Mucosa of stomach (tissue), 1 donor: ENCODE measurements around the gene LTBP1.

Experiments
- H3K27me3 ChIP-seq: one replicate; pipeline ENCODE4 v1.7.0; 2013; ENCODE audit warnings: mild to moderate bottlenecking, low read length; ENCODE audit not compliant: control insufficient read depth, insufficient read depth
- H3K36me3 ChIP-seq: one replicate; pipeline ENCODE4 v1.7.0; 2013; ENCODE audit warnings: low read length; ENCODE audit not compliant: control insufficient read depth, insufficient read depth
- H3K4me1 ChIP-seq: one replicate; pipeline ENCODE4 v1.7.0; 2013; ENCODE audit warnings: mild to moderate bottlenecking, low read length; ENCODE audit not compliant: control insufficient read depth, insufficient read depth
- H3K4me3 ChIP-seq: one replicate; pipeline ENCODE4 v1.7.0; 2013; ENCODE audit warnings: low read length
- H3K9ac ChIP-seq: one replicate; pipeline ENCODE4 v1.7.0; 2013; ENCODE audit warnings: mild to moderate bottlenecking, low read length, moderate library complexity
- H3K9me3 ChIP-seq: one replicate; pipeline ENCODE4 v1.7.0; 2013; ENCODE audit warnings: mild to moderate bottlenecking, low read length, moderate library complexity; ENCODE audit not compliant: control insufficient read depth
- donor health status: Pancreatic carcinoma.

LTBP1 gene

DNA sequence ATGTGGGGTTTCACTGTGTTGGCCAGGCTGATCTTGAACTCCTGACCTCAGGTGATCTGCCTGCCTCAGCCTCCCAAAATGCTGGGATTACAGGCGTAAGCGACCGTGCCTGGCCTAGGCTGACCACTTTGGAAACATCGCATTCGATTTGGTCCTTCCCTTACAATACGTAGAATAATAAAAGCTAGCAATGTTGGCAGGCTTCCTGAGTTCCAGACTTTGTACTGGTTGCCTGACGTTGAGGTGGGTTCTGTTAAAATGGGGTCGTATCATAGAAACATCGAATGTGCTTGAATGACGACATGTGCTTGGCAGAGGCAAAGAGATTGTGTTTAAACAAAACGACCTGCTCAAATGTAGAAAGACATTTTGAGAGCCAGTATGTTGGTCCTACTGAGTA lies 56.1 kb downstream of the LTBP1 start:
- Histone ChIP-seq H3K27me3 (no peaks in the 10 kb centered on the region), H3K4me1 (peaks cover 18% of the 10 kb centered on the region), H3K36me3 (no peaks in the 10 kb centered on the region), H3K4me3 (no peak overlapping the region), H3K9ac (no peak overlapping the region), H3K9me3 (no peaks in the 10 kb centered on the region)

DNA sequence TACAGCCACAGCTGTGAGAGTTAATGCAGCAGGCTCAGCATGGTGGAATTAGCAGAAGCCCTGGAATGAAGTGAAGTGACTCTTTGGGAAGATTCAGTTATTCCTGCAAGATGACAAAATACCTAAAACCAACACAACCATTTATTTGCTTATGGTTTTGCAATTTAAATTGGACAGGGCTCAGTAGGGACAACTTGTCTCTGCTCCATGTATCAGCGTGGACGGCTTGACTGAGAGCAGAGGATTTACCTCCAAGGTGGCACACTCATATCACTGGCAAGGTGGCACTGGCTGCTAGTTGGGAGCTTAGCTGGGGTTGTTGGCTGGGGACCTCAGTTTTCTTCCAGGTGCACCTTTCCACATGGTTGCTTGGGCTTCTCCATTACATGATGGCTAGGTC lies 58.3 kb downstream of the LTBP1 start:
- no peak overlapping the region for H3K4me3 ChIP-seq
- H3K27me3 ChIP-seq, result no peaks in the 10 kb centered on the region
- no peaks in the 10 kb centered on the region for H3K36me3 ChIP-seq
- H3K9me3 ChIP-seq, result no peaks in the 10 kb centered on the region
- peaks cover 27% of the 10 kb centered on the region for H3K4me1 ChIP-seq
- no peak overlapping the region for H3K9ac ChIP-seq

DNA sequence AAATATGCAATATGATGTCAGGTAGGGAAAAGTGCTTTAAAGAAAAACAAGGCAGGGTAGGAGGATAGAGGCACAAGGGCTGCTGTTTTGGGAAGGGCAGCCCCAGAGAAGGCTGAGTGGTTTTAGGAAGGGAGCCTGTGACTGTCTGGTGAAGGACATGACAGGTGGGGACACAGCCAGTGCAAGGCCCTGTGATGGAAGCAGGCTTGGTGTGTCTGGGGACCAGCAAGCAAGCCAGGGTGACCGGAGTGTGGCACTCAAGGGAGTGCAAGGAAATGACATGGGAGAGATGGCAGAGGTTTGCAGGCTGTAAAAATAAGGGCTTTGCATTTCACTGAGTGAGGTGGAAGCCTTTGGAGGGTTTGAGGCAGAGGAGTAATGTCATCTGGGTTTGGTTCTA lies 62.0 kb downstream of the LTBP1 start:
- Histone ChIP-seq H3K4me3 (no peak overlapping the region), H3K9ac (no peak overlapping the region), H3K27me3 (no peaks in the 10 kb centered on the region), H3K9me3 (no peaks in the 10 kb centered on the region), H3K4me1 (peaks cover 31% of the 10 kb centered on the region), H3K36me3 (no peaks in the 10 kb centered on the region)

DNA sequence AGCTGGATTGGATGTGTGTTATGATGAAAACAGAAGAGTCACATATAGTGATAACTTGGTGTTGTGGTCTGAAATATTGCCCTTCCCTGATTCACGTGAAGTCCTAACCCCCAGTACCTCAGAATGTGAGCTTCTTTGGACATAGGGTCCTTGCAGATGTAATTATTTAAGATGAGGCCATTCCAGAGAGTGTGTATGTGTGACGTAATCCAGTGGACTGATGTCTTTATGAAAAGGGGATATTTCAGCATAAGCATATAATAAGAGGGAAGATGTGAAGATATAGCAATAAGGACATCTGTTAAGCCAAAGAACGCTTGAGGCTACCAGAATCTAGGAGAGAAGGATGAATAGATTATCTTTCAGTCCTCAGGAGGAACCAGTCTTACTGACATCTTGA lies 62.5 kb downstream of the LTBP1 start:
- Histone ChIP-seq H3K9me3 (no peaks in the 10 kb centered on the region), H3K4me3 (no peak overlapping the region), H3K27me3 (no peaks in the 10 kb centered on the region), H3K36me3 (no peaks in the 10 kb centered on the region), H3K9ac (no peak overlapping the region), H3K4me1 (peaks cover 36% of the 10 kb centered on the region)

DNA sequence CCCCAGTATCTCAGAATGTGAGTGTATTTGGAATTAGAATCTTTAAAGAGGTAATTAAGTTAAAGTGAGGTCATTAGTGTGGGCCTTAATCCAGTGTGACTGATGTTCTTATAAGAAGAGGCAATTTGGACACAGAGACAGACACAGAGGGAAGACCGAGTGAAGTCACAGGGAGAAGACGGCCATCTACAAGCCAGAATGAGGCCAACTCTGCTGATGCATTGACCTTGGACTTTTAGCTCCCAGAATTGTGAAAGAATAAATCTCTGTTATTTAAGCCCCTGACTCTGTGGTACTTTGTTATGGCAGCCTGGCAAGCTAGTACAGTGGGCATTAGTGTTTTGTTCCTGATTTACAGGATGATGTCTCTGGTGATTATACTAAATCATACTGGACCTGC lies 64.6 kb downstream of the LTBP1 start:
- H3K36me3 ChIP-seq, result no peaks in the 10 kb centered on the region
- H3K4me3 ChIP-seq, result no peak overlapping the region
- no peak overlapping the region for H3K9ac ChIP-seq
- H3K4me1 ChIP-seq, result peaks cover 38% of the 10 kb centered on the region
- H3K27me3 ChIP-seq, result no peaks in the 10 kb centered on the region
- H3K9me3 ChIP-seq, result no peaks in the 10 kb centered on the region

DNA sequence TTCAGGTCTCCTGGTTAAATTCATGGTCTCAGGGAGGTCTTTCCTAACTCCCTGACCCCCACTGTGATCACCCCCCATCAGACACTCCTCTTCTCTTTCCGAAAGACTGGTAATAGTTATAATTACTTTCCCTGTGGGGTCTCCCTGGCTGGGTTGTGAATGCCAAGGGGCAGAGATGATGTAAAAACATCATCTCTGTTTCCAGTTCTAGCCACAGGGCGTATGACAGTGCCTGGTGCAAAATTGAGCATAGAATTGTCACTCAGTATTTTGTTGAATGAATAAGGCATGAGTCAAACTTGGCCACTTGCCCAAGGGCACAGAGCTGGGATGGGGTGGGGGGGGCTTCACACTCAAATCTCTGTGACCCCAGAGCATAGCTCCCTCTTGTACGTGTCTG lies 65.2 kb downstream of the LTBP1 start:
- Histone ChIP-seq H3K27me3 (no peaks in the 10 kb centered on the region), H3K36me3 (no peaks in the 10 kb centered on the region), H3K4me1 (peaks cover 36% of the 10 kb centered on the region), H3K9me3 (no peaks in the 10 kb centered on the region), H3K9ac (no peak overlapping the region), H3K4me3 (no peak overlapping the region)

DNA sequence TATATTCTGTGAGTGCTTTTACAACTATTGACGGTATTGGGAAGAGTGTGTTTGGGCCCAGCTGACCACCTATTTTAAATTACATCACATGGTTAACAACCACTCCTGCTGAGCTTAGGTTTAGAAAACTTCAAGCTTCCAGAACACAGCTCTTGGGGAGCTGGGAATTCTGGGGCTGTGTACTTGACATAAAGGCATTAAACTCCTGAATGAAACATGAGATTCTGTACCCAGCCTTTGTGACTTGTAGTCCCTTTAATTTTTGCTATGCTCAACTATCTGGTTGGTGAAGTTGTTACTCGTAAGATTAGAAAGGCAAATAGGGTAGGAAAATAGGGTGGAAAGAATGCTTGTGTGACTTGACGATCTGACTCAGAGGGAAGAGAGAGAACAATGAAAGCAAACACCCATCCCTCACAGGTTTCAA lies 66.9 kb downstream of the LTBP1 start:
- Histone ChIP-seq H3K4me3 (no peak overlapping the region), H3K9ac (no peak overlapping the region), H3K27me3 (no peaks in the 10 kb centered on the region), H3K9me3 (no peaks in the 10 kb centered on the region), H3K4me1 (peaks cover 32% of the 10 kb centered on the region), H3K36me3 (no peaks in the 10 kb centered on the region)

DNA sequence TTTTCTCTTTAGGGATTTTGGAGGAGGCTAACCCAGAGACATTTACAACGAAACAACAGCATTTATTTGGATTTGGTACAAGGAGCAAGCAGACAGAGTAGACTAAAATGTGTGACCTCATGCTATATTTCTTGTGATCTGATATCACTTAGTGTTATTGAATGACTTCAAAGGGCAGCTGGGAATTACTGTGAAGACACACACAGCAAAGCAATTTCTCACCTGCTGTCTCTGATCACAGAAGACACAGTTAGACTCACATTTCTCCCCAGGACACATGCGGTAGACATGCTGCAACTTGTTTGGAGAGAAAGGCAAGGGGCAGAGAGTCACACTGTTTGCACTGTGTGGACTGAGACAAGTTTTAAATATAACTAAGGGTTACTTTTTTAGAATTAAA lies 67.5 kb downstream of the LTBP1 start:
- no peak overlapping the region for H3K4me3 ChIP-seq
- H3K27me3 ChIP-seq, result no peaks in the 10 kb centered on the region
- H3K9ac ChIP-seq, result no peak overlapping the region
- no peaks in the 10 kb centered on the region for H3K9me3 ChIP-seq
- H3K36me3 ChIP-seq, result no peaks in the 10 kb centered on the region
- peaks cover 27% of the 10 kb centered on the region for H3K4me1 ChIP-seq

DNA sequence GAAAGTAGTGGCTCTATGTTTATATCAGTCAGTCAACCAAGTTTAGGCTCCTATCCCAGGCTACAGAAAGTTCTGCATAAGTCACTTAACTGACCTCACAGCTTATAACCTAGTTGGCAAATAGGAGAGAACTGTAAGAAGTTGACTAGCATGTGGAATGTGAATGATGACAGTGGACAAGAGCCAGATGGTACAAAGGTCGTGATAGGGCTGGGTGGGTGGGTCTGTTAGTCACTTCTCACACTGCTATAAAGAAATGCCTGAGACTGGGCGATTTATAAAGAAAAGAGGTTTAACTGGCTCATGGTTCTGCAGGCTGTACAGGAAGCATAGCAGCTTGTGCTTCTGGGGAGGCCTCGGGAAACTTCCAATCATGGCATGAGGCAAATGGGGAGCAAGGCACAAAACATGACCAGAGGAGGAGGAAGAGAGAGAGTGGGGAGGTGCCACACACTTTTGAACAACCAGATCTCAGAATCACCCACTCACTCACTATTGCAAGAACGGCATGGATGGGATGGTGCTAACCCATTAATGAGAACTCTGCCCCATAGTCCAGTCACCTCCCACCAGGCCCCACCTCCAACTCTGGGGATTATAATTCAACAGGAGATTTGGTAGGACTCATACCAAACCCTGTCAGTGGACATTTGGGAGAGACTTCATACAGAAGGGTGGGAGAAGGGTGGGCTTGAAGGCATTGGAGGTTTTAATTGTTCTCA lies 68.8 kb downstream of the LTBP1 start:
- no peaks in the 10 kb centered on the region for H3K9me3 ChIP-seq
- no peaks in the 10 kb centered on the region for H3K27me3 ChIP-seq
- no peak overlapping the region for H3K4me3 ChIP-seq
- peaks cover 27% of the 10 kb centered on the region for H3K4me1 ChIP-seq
- H3K9ac ChIP-seq, result no peak overlapping the region
- H3K36me3 ChIP-seq, result no peaks in the 10 kb centered on the region

DNA sequence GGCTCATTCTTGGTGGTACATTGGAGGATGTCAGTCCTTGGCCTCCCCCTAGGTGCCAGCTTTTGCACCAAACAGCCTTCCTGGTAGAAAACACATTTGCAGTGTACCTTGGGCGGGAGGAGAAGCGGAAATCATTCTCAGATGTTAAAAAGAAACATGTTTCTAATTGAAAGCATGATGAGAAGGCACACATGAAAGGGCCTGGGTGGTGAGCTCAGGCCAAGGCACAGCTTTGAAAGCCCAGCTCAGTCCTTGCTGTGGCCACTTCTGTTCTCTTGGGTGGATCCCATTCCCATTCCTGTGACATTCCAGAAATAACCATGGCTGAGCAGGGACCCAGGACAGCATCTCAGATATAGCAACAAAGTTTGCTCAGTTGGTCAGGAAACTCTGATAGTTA lies 71.5 kb downstream of the LTBP1 start:
- no peaks in the 10 kb centered on the region for H3K27me3 ChIP-seq
- no peaks in the 10 kb centered on the region for H3K9me3 ChIP-seq
- H3K4me3 ChIP-seq, result no peak overlapping the region
- peaks cover 27% of the 10 kb centered on the region for H3K4me1 ChIP-seq
- H3K9ac ChIP-seq, result no peak overlapping the region
- no peaks in the 10 kb centered on the region for H3K36me3 ChIP-seq

DNA sequence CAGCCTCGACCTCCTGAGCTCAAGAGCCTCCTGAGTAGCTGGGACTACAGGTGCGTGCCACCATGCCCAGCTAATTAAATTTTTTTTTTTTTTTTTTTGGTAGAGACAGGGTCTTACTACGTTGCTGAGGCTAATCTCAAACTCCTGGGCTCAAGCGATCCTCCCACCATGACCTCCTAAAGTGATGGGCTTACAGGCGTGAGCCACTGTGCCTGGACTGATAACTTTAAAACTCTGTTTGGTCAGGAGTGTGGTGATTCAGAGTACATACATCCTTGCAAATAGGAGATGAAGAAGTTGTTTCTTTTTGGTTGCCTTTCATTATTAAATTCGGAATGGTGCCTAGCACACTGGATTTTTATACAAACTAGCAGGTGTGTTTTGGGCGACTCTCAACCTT lies 73.0 kb downstream of the LTBP1 start:
- no peaks in the 10 kb centered on the region for H3K36me3 ChIP-seq
- H3K4me3 ChIP-seq, result no peak overlapping the region
- no peak overlapping the region for H3K9ac ChIP-seq
- no peaks in the 10 kb centered on the region for H3K9me3 ChIP-seq
- peaks cover 19% of the 10 kb centered on the region for H3K4me1 ChIP-seq
- H3K27me3 ChIP-seq, result no peaks in the 10 kb centered on the region

DNA sequence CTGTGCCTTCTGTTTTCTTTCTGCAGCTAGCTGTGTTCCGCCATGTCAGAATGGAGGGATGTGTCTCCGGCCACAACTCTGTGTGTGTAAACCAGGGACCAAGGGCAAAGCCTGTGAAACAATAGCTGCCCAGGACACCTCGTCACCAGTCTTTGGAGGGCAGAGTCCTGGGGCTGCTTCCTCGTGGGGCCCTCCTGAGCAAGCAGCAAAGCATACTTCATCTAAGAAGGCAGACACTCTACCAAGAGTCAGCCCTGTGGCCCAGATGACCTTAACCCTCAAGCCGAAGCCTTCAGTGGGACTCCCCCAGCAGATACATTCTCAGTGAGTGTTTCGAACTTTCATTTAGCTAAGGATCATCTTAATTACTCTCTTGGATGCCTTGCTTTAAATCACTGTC lies 74.1 kb downstream of the LTBP1 start:
- no peak overlapping the region for H3K4me3 ChIP-seq
- no peaks in the 10 kb centered on the region for H3K27me3 ChIP-seq
- H3K4me1 ChIP-seq, result peaks cover 13% of the 10 kb centered on the region
- H3K36me3 ChIP-seq, result no peaks in the 10 kb centered on the region
- no peak overlapping the region for H3K9ac ChIP-seq
- no peaks in the 10 kb centered on the region for H3K9me3 ChIP-seq
